C4-2B (cell line): ENCODE results near the gene UBE2Q2.

Source experiments
- ZFX ChIP-seq: fragments of 450-650 bp; IDR thresholded peaks from 2 replicates; pipeline ENCODE4 v1.6.1; 2017
- TF ChIP-seq, protein P1 (sequence below): fragments of 450-650 bp; conservative IDR thresholded peaks from 2 replicates; pipeline ENCODE4 v1.5.1; 2017; ENCODE audit warnings: mild to moderate bottlenecking

DNA sequence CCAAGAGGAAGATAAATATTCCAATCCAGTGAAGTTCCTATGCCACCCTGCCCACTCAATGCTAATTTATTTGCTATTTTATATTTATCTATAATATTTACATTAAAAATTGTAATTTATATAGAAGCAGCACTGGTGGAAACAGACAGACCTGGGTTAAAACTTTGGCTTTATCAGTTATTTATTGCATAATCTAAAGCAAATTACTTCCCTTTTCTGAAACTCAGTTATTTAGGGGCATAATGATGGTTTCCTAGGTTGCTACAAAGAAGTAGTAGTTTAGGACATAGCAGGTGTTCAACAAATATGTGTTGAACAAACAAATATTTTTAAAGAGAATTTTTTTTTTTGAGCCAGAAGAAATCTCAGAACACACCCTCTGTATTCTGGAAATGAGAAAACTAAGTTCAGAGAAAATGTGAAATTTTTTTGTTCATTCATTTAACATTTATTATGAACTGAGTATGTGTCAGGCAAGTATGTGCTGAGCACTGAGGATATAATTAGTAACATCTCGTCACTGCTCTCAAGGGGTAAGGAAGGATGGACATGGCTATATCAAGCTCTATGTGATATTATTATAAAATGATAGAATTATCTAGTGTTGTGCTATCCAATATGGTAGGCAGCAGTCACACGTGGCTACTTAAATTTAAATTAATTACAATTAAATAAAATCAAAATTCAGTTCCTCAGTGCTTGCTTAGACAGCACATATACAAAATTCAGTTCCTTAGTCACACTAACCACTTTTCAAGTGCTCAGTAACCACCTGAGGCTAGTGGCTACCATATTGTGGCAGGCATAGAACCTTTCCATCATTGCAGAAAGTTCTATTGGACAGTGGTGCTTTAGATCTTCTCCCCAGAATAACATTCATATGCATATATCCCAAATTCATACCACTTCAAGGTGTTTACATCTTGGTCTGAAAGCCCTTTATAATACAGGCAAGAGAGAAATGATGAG lies 7.0 kb upstream of the UBE2Q2 start:
- TF ChIP-seq, protein P1, sequence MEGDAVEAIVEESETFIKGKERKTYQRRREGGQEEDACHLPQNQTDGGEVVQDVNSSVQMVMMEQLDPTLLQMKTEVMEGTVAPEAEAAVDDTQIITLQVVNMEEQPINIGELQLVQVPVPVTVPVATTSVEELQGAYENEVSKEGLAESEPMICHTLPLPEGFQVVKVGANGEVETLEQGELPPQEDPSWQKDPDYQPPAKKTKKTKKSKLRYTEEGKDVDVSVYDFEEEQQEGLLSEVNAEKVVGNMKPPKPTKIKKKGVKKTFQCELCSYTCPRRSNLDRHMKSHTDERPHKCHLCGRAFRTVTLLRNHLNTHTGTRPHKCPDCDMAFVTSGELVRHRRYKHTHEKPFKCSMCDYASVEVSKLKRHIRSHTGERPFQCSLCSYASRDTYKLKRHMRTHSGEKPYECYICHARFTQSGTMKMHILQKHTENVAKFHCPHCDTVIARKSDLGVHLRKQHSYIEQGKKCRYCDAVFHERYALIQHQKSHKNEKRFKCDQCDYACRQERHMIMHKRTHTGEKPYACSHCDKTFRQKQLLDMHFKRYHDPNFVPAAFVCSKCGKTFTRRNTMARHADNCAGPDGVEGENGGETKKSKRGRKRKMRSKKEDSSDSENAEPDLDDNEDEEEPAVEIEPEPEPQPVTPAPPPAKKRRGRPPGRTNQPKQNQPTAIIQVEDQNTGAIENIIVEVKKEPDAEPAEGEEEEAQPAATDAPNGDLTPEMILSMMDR: no peak
- TF ChIP-seq ZFX: no peak
